Left lung (tissue), 10 donors: ENCODE measurements around the gene DGKB. TPM values are rescaled to one million over a fixed set of nuclear protein-coding genes. Genes with fewer than 3 reads are reported as not detected.

Source experiments
- ATAC-seq: fragments of 200-7000 bp; cut with Tn5 transposase; one replicate; pipeline ENCODE4 v1.9.1; 2020; ENCODE audit warnings: moderate library complexity
- DNase-seq, 4 donors: peaks; one replicate each; pipeline ENCODE4 v3.0.0-alpha.2; 2013 to 2020
- H3K27ac ChIP-seq, 2 donors: fragments of 200-600 bp; sonication (generic) in 1 of 2; one replicate each; pipeline versions ENCODE4 v1.5.0 to v1.8.0; 2020 to 2021
- H3K27me3 ChIP-seq, 2 donors: fragments of 200-600 bp; sonication (generic) in 1 of 2; one replicate each; pipeline versions ENCODE4 v1.5.0 to v1.8.0; 2020 to 2021
- H3K36me3 ChIP-seq, 2 donors: fragments of 200-600 bp; sonication (generic) in 1 of 2; one replicate each; pipeline versions ENCODE4 v1.5.0 to v1.8.0; 2020 to 2021
- H3K4me1 ChIP-seq, 2 donors: fragments of 200-600 bp; one replicate each; pipeline ENCODE4 v1.8.0; 2021
- H3K4me3 ChIP-seq, 2 donors: fragments of 200-600 bp; sonication (generic) in 1 of 2; one replicate each; pipeline versions ENCODE4 v1.5.0 to v1.8.0; 2020 to 2021; ENCODE audit warnings: mild to moderate bottlenecking in 1 of 2
- H3K9me3 ChIP-seq, 2 donors: fragments of 200-600 bp; sonication (generic) in 1 of 2; one replicate each; pipeline versions ENCODE4 v1.5.0 to v1.8.0; 2020 to 2021
- CTCF ChIP-seq, 2 donors: fragments of 200-600 bp; sonication (generic) in 1 of 2; IDR thresholded peaks; one replicate each; pipeline versions ENCODE4 v1.5.0 to v1.8.0; 2021; ENCODE audit warnings: antibody characterized with exemption in 2 of 2
- intact Hi-C, 2 donors: fragments of 100-400 bp; cut with DNase I; formaldehyde crosslinking; loops; one replicate each; pipeline versions ENCODE4 v1.11.2 to v1.14.2; 2022
- polyA plus RNA-seq, 6 donors: library from polyadenylated mRNA; unstranded; fragments of 120-200 nt; gene quantifications; one replicate each; pipeline ENCODE4 v1.2.1, GENCODE V29; 2013; ENCODE audit not compliant: insufficient read length in 6 of 6
- total RNA-seq, 2 donors: library from RNA; stranded (reverse); fragmentation: NEBNext Ultra II Directional; extraction: Animal tissue kit (Norgen Biotek cat#: 25700); gene quantifications; one replicate each; pipeline ENCODE4 v1.2.1, GENCODE V29; 2021
- donor health status: DM: no; HTN: yes; CAD: no.
- donor health status: DM: no; HTN: no; CAD: no.

DGKB gene
- total and polyA plus RNA-seq, 8 donors, result 0.15 to 0.31 (median 0.27) TPM; not detected in 1

- ATAC-seq, result no peak
- intact Hi-C loops, result no loop called here
Observed at GRCh38 chr7:14385074-14385473, 517.5 kb downstream of the DGKB start.

GRCh38 chr7:14381936-14382335 lies 520.6 kb downstream of the DGKB start:
- TF ChIP-seq CTCF (IDR thresholded peaks at IDR 0.05), result no peak
- DNase-seq, result no peak
- Histone ChIP-seq H3K27ac (no peak overlapping the region), H3K9me3 (no peaks in the 10 kb centered on the region), H3K4me1 (no peaks in the 10 kb centered on the region), H3K27me3 (no peaks in the 10 kb centered on the region), H3K36me3 (no peaks in the 10 kb centered on the region), H3K4me3 (no peak overlapping the region)
- intact Hi-C loops, result no loop called here
- no peak for ATAC-seq

More at GRCh38 chr7:14385074-14385473, 517.5 kb downstream of the DGKB start:
- no peak overlapping the region for H3K4me3 ChIP-seq
- H3K27ac ChIP-seq, result no peak overlapping the region
- no peak for DNase-seq
- H3K4me1 ChIP-seq, result no peaks in the 10 kb centered on the region
- H3K27me3 ChIP-seq, result no peaks in the 10 kb centered on the region
- H3K36me3 ChIP-seq, result no peaks in the 10 kb centered on the region
- TF ChIP-seq CTCF (IDR thresholded peaks at IDR 0.05), result no peak
- no peaks in the 10 kb centered on the region for H3K9me3 ChIP-seq

GRCh38 chr7:14381306-14381705 lies 521.2 kb downstream of the DGKB start:
- no peaks in the 10 kb centered on the region for H3K9me3 ChIP-seq
- H3K27ac ChIP-seq, result no peak overlapping the region
- DNase-seq, result no peak
- no peaks in the 10 kb centered on the region for H3K4me1 ChIP-seq
- H3K27me3 ChIP-seq, result no peaks in the 10 kb centered on the region
- no peak for TF ChIP-seq CTCF (IDR thresholded peaks at IDR 0.05)
- H3K4me3 ChIP-seq, result no peak overlapping the region
- ATAC-seq, result no peak
- H3K36me3 ChIP-seq, result no peaks in the 10 kb centered on the region
- intact Hi-C loops, result no loop called here

GRCh38 chr7:14380881-14381280 lies 521.7 kb downstream of the DGKB start:
- no peaks in the 10 kb centered on the region for H3K27me3 ChIP-seq
- H3K36me3 ChIP-seq, result no peaks in the 10 kb centered on the region
- intact Hi-C loops, result no loop called here
- H3K27ac ChIP-seq, result no peak overlapping the region
- no peak for DNase-seq
- H3K9me3 ChIP-seq, result no peaks in the 10 kb centered on the region
- H3K4me1 ChIP-seq, result no peaks in the 10 kb centered on the region
- no peak overlapping the region for H3K4me3 ChIP-seq
- TF ChIP-seq CTCF (IDR thresholded peaks at IDR 0.05), result no peak
- no peak for ATAC-seq

GRCh38 chr7:14377646-14378266 lies 524.8 kb downstream of the DGKB start:
- TF ChIP-seq CTCF (IDR thresholded peaks at IDR 0.05), result no peak
- Histone ChIP-seq H3K27me3 (no peaks in the 10 kb centered on the region), H3K4me1 (no peaks in the 10 kb centered on the region), H3K4me3 (no peak overlapping the region), H3K36me3 (no peaks in the 10 kb centered on the region), H3K27ac (peak overlapping the region in 1 of 2 donors; percentile 46), H3K9me3 (no peaks in the 10 kb centered on the region)
- ATAC-seq, result no peak
- intact Hi-C loops, result no loop called here
- DNase-seq, result peak in 1 of 4 donors; percentile 4
